Activated T-cell treated with anti-CD3 and anti-CD28 coated beads, Interleukin-2, amount 50 U/mL, for 24 hours (primary cell): ENCODE results near the gene CSDE1.
A peak's percentile ranks its signal among the peaks of the same experiment; 100 is the strongest.
"Not testable (repeated sequence)": the region's sequence is repeated elsewhere in the genome, so short reads cannot be mapped to it uniquely, and the experiment has no call there.

Source experiments
- DNase-seq: peaks from one replicate; pipeline ENCODE4 v3.0.0-alpha.2; 2020
- H3K27ac Mint-ChIP-seq: 2 replicates; pipeline ENCODE4 v1.8.0; 2020; ENCODE audit warnings: mild to moderate bottlenecking, mixed read lengths
- H3K27me3 Mint-ChIP-seq: 2 replicates; pipeline ENCODE4 v1.8.0; 2020; ENCODE audit warnings: mixed read lengths
- H3K36me3 Mint-ChIP-seq: 2 replicates; pipeline ENCODE4 v1.8.0; 2020; ENCODE audit warnings: low read depth, mixed read lengths
- H3K4me1 Mint-ChIP-seq: 2 replicates; pipeline ENCODE4 v1.8.0; 2020; ENCODE audit warnings: low read depth, mixed read lengths
- H3K4me3 Mint-ChIP-seq: 2 replicates; pipeline ENCODE4 v1.8.0; 2020; ENCODE audit warnings: mild to moderate bottlenecking, moderate library complexity, mixed read lengths
- H3K9me3 Mint-ChIP-seq: 2 replicates; pipeline ENCODE4 v1.8.0; 2020; ENCODE audit warnings: mixed read lengths

CSDE1 gene

GRCh38 chr1:114756949-114757454 lies 782 bp downstream of the CSDE1 start:
- Mint-ChIP-seq H3K27ac (peak overlapping the region; percentile 100), H3K36me3 (peaks cover 55% of the 10 kb centered on the region), H3K4me3 (peak overlapping the region; percentile 99), H3K9me3 (no peaks in the 10 kb centered on the region), H3K27me3 (no peaks in the 10 kb centered on the region), H3K4me1 (peaks cover 60% of the 10 kb centered on the region)
- DNase-seq, result no peak

GRCh38 chr1:114756009-114756892 lies 1.5 kb downstream of the CSDE1 start:
- Mint-ChIP-seq H3K4me1 (peaks cover 67% of the 10 kb centered on the region), H3K36me3 (peaks cover 60% of the 10 kb centered on the region), H3K27me3 (no peaks in the 10 kb centered on the region), H3K4me3 (peak overlapping the region; percentile 99), H3K27ac (peak overlapping the region; percentile 100), H3K9me3 (no peaks in the 10 kb centered on the region)
- DNase-seq, result no peak

- no peaks in the 10 kb centered on the region for H3K9me3 Mint-ChIP-seq
- H3K36me3 Mint-ChIP-seq, result peaks cover 70% of the 10 kb centered on the region
- peak overlapping the region; percentile 100 for H3K27ac Mint-ChIP-seq
- peaks cover 77% of the 10 kb centered on the region for H3K4me1 Mint-ChIP-seq
- H3K27me3 Mint-ChIP-seq, result no peaks in the 10 kb centered on the region
- H3K4me3 Mint-ChIP-seq, result peak overlapping the region; percentile 99
- no peak for DNase-seq
These were observed 2.5 kb downstream of the CSDE1 start for GRCh38 chr1:114755006-114755931.

GRCh38 chr1:114753702-114754101 lies 4.1 kb downstream of the CSDE1 start:
- Mint-ChIP-seq H3K27ac (peak overlapping the region; percentile 100), H3K4me3 (peak overlapping the region; percentile 99), H3K4me1 (peaks cover 85% of the 10 kb centered on the region), H3K36me3 (peaks cover 86% of the 10 kb centered on the region)
- DNase-seq, H3K9me3 Mint-ChIP-seq, H3K27me3 Mint-ChIP-seq: not testable (repeated sequence)

- Mint-ChIP-seq H3K36me3 (peaks cover 91% of the 10 kb centered on the region), H3K4me3 (peak overlapping the region; percentile 8), H3K27me3 (no peaks in the 10 kb centered on the region), H3K4me1 (peaks cover 85% of the 10 kb centered on the region), H3K9me3 (no peaks in the 10 kb centered on the region), H3K27ac (peak overlapping the region; percentile 42)
- DNase-seq, result no peak
These were observed 4.6 kb downstream of the CSDE1 start for GRCh38 chr1:114753143-114753542.

GRCh38 chr1:114750780-114751179 lies 7.0 kb downstream of the CSDE1 start:
- DNase-seq, result no peak
- Mint-ChIP-seq H3K27ac (peak overlapping the region; percentile 53), H3K9me3 (no peaks in the 10 kb centered on the region), H3K4me3 (peak overlapping the region; percentile 7), H3K4me1 (peaks cover 90% of the 10 kb centered on the region), H3K27me3 (no peaks in the 10 kb centered on the region), H3K36me3 (peaks cover 95% of the 10 kb centered on the region)

GRCh38 chr1:114749835-114750234 lies 7.9 kb downstream of the CSDE1 start:
- Mint-ChIP-seq H3K36me3 (peaks cover 95% of the 10 kb centered on the region), H3K27me3 (no peaks in the 10 kb centered on the region), H3K4me3 (no peak overlapping the region), H3K27ac (no peak overlapping the region), H3K4me1 (peaks cover 90% of the 10 kb centered on the region), H3K9me3 (no peaks in the 10 kb centered on the region)
- no peak for DNase-seq

GRCh38 chr1:114746450-114747121 lies 11.2 kb downstream of the CSDE1 start:
- Mint-ChIP-seq H3K4me3 (no peak overlapping the region), H3K27me3 (no peaks in the 10 kb centered on the region), H3K36me3 (peaks cover 99% of the 10 kb centered on the region), H3K4me1 (peaks cover 83% of the 10 kb centered on the region), H3K27ac (peak overlapping the region; percentile 60), H3K9me3 (no peaks in the 10 kb centered on the region)
- DNase-seq, result no peak

- no peak for DNase-seq
- Mint-ChIP-seq H3K27ac (peak overlapping the region; percentile 60), H3K4me3 (peak overlapping the region; percentile 11), H3K4me1 (peaks cover 80% of the 10 kb centered on the region), H3K27me3 (no peaks in the 10 kb centered on the region), H3K36me3 (peaks cover 99% of the 10 kb centered on the region), H3K9me3 (no peaks in the 10 kb centered on the region)
These were observed 12.5 kb downstream of the CSDE1 start for GRCh38 chr1:114745291-114745690.

- H3K4me3 Mint-ChIP-seq, result no peak overlapping the region
- peaks cover 59% of the 10 kb centered on the region for H3K4me1 Mint-ChIP-seq
- peaks cover 98% of the 10 kb centered on the region for H3K36me3 Mint-ChIP-seq
- peak overlapping the region; percentile 80 for H3K27ac Mint-ChIP-seq
- H3K27me3 Mint-ChIP-seq, result no peaks in the 10 kb centered on the region
- no peaks in the 10 kb centered on the region for H3K9me3 Mint-ChIP-seq
- no peak for DNase-seq
These were observed 15.6 kb downstream of the CSDE1 start for GRCh38 chr1:114741963-114742746.

GRCh38 chr1:114740331-114740730 lies 17.5 kb downstream of the CSDE1 start:
- no peak for DNase-seq
- Mint-ChIP-seq H3K4me3 (no peak overlapping the region), H3K27me3 (no peaks in the 10 kb centered on the region), H3K36me3 (peaks cover 98% of the 10 kb centered on the region), H3K27ac (peak overlapping the region; percentile 3), H3K9me3 (no peaks in the 10 kb centered on the region), H3K4me1 (peaks cover 40% of the 10 kb centered on the region)

- H3K9me3 Mint-ChIP-seq, result no peaks in the 10 kb centered on the region
- no peak overlapping the region for H3K4me3 Mint-ChIP-seq
- peaks cover 98% of the 10 kb centered on the region for H3K36me3 Mint-ChIP-seq
- DNase-seq, result no peak
- no peaks in the 10 kb centered on the region for H3K27me3 Mint-ChIP-seq
- H3K4me1 Mint-ChIP-seq, result peaks cover 19% of the 10 kb centered on the region
- peak overlapping the region; percentile 67 for H3K27ac Mint-ChIP-seq
These were observed 20.4 kb downstream of the CSDE1 start for GRCh38 chr1:114737314-114737849.

GRCh38 chr1:114735479-114735878 lies 22.3 kb downstream of the CSDE1 start:
- no peaks in the 10 kb centered on the region for H3K9me3 Mint-ChIP-seq
- H3K27me3 Mint-ChIP-seq, result no peaks in the 10 kb centered on the region
- H3K4me1 Mint-ChIP-seq, result peaks cover 12% of the 10 kb centered on the region
- H3K4me3 Mint-ChIP-seq, result no peak overlapping the region
- peaks cover 98% of the 10 kb centered on the region for H3K36me3 Mint-ChIP-seq
- H3K27ac Mint-ChIP-seq, result peak overlapping the region; percentile 42
- no peak for DNase-seq
